Prostate gland (tissue), 2 donors: ENCODE results near the gene NAALADL2. TPM values are rescaled to one million over a fixed set of nuclear protein-coding genes. Genes with fewer than 3 reads are reported as not detected.

Experiments
- DNase-seq: peaks from one replicate; pipeline ENCODE4 v3.0.0-alpha.2; 2019; ENCODE audit warnings: low spot score
- H3K27ac ChIP-seq, 2 donors: fragments of 200-600 bp; sonication (generic); 2 replicates each; pipeline ENCODE4 v1.5.1; 2017 to 2019
- H3K27me3 ChIP-seq: fragments of 200-600 bp; sonication (generic); replicated peaks from 2 replicates; pipeline ENCODE4 v1.5.1; 2019; ENCODE audit not compliant: insufficient read depth
- H3K36me3 ChIP-seq, 2 donors: fragments of 200-600 bp; sonication (generic); 1 replicate in 1 of 2; 2 replicates in 1 of 2; pipeline versions ENCODE4 v1.5.1 to v1.8.1; 2017 to 2019
- H3K4me1 ChIP-seq: fragments of 200-600 bp; sonication (generic); replicated peaks from 2 replicates; pipeline ENCODE4 v1.5.1; 2019
- H3K4me3 ChIP-seq, 2 donors: fragments of 200-600 bp; sonication (generic); 2 replicates each; pipeline ENCODE4 v1.5.1; 2017 to 2019
- H3K9me3 ChIP-seq: fragments of 200-600 bp; sonication (generic); 2 replicates; pipeline ENCODE4 v1.5.1; 2017
- POLR2A ChIP-seq: fragments of 450-650 bp; IDR thresholded peaks from one replicate; pipeline ENCODE4 v1.6.1; 2016; ENCODE audit warnings: antibody characterized with exemption, mild to moderate bottlenecking
- POLR2AphosphoS5 ChIP-seq: sonication (generic); formaldehyde crosslinking; IDR thresholded peaks from one replicate; pipeline ENCODE4 v1.6.1; 2017; ENCODE audit warnings: antibody characterized with exemption
- WGBS: methylation state at CpG from one replicate; pipeline ENCODE4 v1.1.5; 2018; 5-methylcytosine and 5-hydroxymethylcytosine counted together
- intact Hi-C: fragments of 100-400 bp; cut with DNase I; formaldehyde crosslinking; loops from one replicate; pipeline ENCODE4 v1.14.2; 2022
- total RNA-seq, 2 donors: library from RNA; depleted of rRNA; stranded (reverse); fragments of >200 nt; gene quantifications; one replicate each; pipeline ENCODE4 v1.1.0, GENCODE V29; 2016
- TF ChIP-seq, protein P1 (sequence below), 4 experiments: fragments of 200-600 bp in 2 of 4; fragments of 450-650 bp in 2 of 4; sonication (generic) in 2 of 4; IDR thresholded peaks; 1 replicate in 3 of 4; 2 replicates in 1 of 4; pipeline ENCODE4 v1.5.1; 2016 to 2019; ENCODE audit warnings: antibody characterized with exemption in 4 of 4, mild to moderate bottlenecking in 2 of 4, moderate library complexity in 2 of 4

Gene NAALADL2
- total RNA-seq, 2 donors from 2014 or later, result 12.2 to 20.2 TPM

DNA sequence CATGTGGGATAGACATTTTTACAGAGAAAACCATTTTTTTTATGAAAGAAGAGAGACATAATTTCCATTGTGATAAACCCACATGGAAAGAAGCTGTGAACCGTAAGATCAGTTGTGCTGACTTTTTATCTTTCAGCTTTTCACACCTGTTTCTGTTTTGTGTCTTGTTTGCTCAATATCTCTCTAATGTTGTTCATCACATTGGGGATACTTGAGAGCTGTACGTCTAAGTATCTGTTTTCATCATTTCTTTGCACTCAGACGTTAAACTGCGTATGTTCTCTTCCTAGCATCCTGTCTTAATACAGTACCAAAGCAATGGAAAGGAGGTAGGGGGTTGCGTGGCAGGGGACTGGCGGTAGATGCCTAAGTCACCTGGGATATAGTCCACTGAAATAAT, 449.0 kb downstream of the NAALADL2 start:
- H3K27ac ChIP-seq, result no peak overlapping the region
- 81% methylated on average over 6 of the region's 6 CpGs for WGBS
- no peaks in the 10 kb centered on the region for H3K36me3 ChIP-seq
- no peaks in the 10 kb centered on the region for H3K9me3 ChIP-seq
- H3K4me3 ChIP-seq, result no peak overlapping the region
- intact Hi-C loops, result no loop called here
- TF ChIP-seq POLR2A (no peak), POLR2AphosphoS5 (no peak)
- TF ChIP-seq, protein P1, sequence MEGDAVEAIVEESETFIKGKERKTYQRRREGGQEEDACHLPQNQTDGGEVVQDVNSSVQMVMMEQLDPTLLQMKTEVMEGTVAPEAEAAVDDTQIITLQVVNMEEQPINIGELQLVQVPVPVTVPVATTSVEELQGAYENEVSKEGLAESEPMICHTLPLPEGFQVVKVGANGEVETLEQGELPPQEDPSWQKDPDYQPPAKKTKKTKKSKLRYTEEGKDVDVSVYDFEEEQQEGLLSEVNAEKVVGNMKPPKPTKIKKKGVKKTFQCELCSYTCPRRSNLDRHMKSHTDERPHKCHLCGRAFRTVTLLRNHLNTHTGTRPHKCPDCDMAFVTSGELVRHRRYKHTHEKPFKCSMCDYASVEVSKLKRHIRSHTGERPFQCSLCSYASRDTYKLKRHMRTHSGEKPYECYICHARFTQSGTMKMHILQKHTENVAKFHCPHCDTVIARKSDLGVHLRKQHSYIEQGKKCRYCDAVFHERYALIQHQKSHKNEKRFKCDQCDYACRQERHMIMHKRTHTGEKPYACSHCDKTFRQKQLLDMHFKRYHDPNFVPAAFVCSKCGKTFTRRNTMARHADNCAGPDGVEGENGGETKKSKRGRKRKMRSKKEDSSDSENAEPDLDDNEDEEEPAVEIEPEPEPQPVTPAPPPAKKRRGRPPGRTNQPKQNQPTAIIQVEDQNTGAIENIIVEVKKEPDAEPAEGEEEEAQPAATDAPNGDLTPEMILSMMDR (IDR thresholded peaks at IDR 0.05), result no peak
- no peaks in the 10 kb centered on the region for H3K4me1 ChIP-seq
- DNase-seq, result no peak
- H3K27me3 ChIP-seq, result no peaks in the 10 kb centered on the region

DNA sequence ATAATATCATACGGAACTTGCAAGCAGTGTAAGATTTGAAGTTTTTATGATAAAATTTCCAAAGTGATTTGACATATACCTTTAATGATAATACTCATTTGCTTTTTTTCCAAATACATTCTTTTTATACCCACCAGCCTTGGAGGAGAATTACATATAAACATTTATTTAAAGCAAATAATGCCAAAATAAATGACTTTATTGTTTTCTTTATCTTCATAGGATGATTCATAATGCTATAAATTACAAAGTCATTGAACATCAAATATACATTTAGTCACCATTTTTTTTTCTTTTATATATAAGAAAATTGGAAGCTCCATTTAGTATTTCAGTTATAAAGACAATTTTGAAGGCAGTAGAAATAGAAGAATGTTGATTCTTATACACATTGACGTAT, 450.9 kb downstream of the NAALADL2 start:
- no peak overlapping the region for H3K27ac ChIP-seq
- DNase-seq, result no peak
- H3K36me3 ChIP-seq, result no peaks in the 10 kb centered on the region
- intact Hi-C loops, result no loop called here
- TF ChIP-seq POLR2AphosphoS5 (no peak), POLR2A (no peak)
- TF ChIP-seq, protein P1 (IDR thresholded peaks at IDR 0.05), result no peak
- WGBS, result 92% methylated on average over 2 of the region's 2 CpGs
- H3K9me3 ChIP-seq, result no peaks in the 10 kb centered on the region
- no peaks in the 10 kb centered on the region for H3K4me1 ChIP-seq
- H3K27me3 ChIP-seq, result no peaks in the 10 kb centered on the region
- H3K4me3 ChIP-seq, result no peak overlapping the region

DNA sequence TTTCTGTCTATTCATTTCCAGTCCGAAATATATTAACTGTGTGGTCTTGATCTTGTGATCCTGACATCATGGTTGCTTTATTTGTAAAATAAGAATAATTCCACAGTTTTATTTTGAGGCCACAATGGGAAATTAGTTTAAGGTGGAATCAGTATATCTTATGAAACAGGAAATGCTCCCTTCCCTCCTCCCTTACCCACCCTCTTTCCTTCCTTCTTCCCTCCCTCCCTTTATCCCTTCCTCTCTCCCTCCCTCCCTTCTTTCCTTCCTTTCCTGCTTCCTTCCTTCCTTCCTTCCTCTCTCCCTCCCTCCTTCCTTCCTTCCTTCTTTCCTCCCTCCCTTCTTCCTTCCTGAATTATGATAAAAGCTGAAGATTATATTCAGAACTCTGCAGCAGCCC, 452.3 kb downstream of the NAALADL2 start:
- no peaks in the 10 kb centered on the region for H3K27me3 ChIP-seq
- intact Hi-C loops, result no loop called here
- DNase-seq, result no peak
- H3K4me1 ChIP-seq, result no peaks in the 10 kb centered on the region
- no peaks in the 10 kb centered on the region for H3K36me3 ChIP-seq
- 100% methylated on average over 1 of the region's 1 CpG for WGBS
- H3K27ac ChIP-seq, result no peak overlapping the region
- no peak overlapping the region for H3K4me3 ChIP-seq
- no peaks in the 10 kb centered on the region for H3K9me3 ChIP-seq
- TF ChIP-seq, protein P1 (IDR thresholded peaks at IDR 0.05), result no peak
- TF ChIP-seq POLR2A, result no peak
- no peak for TF ChIP-seq POLR2AphosphoS5

DNA sequence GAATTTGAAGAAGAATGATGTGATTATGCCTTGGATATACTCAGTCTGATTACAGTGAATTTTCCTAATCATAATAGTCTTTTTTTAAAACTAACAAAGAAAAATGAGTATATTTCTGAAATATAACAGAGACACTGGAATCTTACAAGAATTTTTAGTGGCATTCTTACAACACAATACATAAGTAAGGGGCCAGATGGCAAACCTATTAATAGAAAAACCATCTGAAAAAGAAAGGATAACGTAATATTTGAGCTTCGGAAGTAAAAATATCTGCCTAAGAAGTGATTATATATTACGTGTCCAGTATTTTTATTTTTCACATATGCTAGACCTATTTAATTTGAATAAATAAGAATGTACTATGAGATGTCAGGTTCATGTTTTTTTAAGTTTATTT, 452.8 kb downstream of the NAALADL2 start:
- TF ChIP-seq POLR2A, result no peak
- TF ChIP-seq, protein P1 (IDR thresholded peaks at IDR 0.05), result no peak
- TF ChIP-seq POLR2AphosphoS5, result no peak
- DNase-seq, result no peak
- intact Hi-C loops, result no loop called here
- WGBS, result 72% methylated on average over 3 of the region's 3 CpGs
- no peaks in the 10 kb centered on the region for H3K27me3 ChIP-seq
- H3K36me3 ChIP-seq, result no peaks in the 10 kb centered on the region
- H3K9me3 ChIP-seq, result no peaks in the 10 kb centered on the region
- H3K27ac ChIP-seq, result no peak overlapping the region
- no peak overlapping the region for H3K4me3 ChIP-seq
- H3K4me1 ChIP-seq, result no peaks in the 10 kb centered on the region

DNA sequence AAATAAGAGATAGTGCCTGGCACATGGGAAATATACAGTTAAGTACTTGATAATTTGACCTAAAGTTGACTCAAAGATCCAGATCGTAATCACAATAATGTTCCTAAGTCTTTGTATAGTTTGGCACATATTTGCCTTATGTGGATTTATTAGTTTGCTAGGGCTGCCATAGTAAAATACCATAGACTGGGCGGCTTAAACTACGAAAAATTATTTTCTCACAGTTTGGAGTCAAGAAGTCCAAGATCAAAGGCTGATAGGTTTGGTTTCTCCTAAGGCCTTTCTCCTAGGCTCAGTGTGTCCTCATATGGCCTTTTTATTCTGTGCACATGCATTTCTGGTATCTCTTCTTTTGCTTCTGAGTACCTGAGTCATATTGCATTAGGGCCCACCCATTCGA, 453.7 kb downstream of the NAALADL2 start:
- DNase-seq, result no peak
- H3K27me3 ChIP-seq, result no peaks in the 10 kb centered on the region

More for the DNA sequence above, 453.7 kb downstream of the NAALADL2 start:
- H3K27ac ChIP-seq, result no peak overlapping the region
- H3K36me3 ChIP-seq, result no peaks in the 10 kb centered on the region
- no peaks in the 10 kb centered on the region for H3K9me3 ChIP-seq
- intact Hi-C loops, result no loop called here
- TF ChIP-seq, protein P1 (IDR thresholded peaks at IDR 0.05), result no peak
- TF ChIP-seq POLR2AphosphoS5, result no peak
- TF ChIP-seq POLR2A, result no peak
- H3K4me1 ChIP-seq, result no peaks in the 10 kb centered on the region
- H3K4me3 ChIP-seq, result no peak overlapping the region
- 44% methylated on average over 4 of the region's 4 CpGs for WGBS
